ENCODE data around the gene KLHL29. TPM values are rescaled to one million over a fixed set of nuclear protein-coding genes. Genes with fewer than 3 reads are reported as not detected.

Gene KLHL29
- total RNA-seq, 5 donors from 2014 or later (not counting 1 experiment from before 2014, with no cell fraction given), result 1.8 to 6.6 (median 2.5) TPM

DNA sequence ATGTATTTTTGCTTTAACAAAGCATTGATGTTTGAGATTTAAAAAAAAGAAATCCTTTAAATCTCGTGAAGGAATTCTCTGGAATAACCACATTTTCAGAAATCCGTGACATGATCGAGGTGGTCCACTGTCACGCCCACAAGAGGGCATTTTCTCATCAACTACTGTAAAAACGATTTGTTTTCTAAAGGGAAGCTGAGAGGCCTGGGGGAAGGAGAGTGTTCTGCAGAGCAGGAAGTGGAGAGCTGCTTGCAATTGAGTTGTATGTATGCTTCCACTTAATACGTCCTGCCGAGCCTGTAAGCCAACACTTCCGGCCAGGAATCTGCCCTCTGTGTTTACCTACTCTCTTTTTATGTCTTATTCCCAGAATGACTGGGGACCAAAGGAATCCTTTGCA lies 19.4 kb downstream of the KLHL29 start:
- ChIA-PET POLR2A (interaction anchor here in 1 of 2 donors (0.6 kb wide), 1 partner anchor 57 kb away, joined by 4 read pairs; no protein-coding TSS in a partner anchor), CTCF (no interaction called here)
- Histone ChIP-seq H3K4me3 (ENCODE audit: control insufficient read depth in 1 of 2, extremely low read depth in 1 of 2, low read length in 1 of 2) (no peak overlapping the region), H3K27ac (ENCODE audit: low read length) (no peak overlapping the region), H3K36me3 (ENCODE audit: control insufficient read depth in 2 of 2, extremely low read depth in 1 of 2, insufficient read depth in 1 of 2, low read length in 1 of 2) (no peaks in the 10 kb centered on the region), H3K4me1 (ENCODE audit: control insufficient read depth in 1 of 2, extremely low read depth in 1 of 2, insufficient read depth in 2 of 2, low read length in 2 of 2) (peaks cover 3 to 5% of the 10 kb centered on the region in 2 experiments), H3K27me3 (replicated peaks in 1 of 2; ENCODE audit: control insufficient read depth in 2 of 2, extremely low read depth in 1 of 2, insufficient read depth in 2 of 2, low read length in 1 of 2) (peaks cover 0 to 3% of the 10 kb centered on the region in 2 experiments), H3K9me3 (no peaks in the 10 kb centered on the region)
- H3K27me3 Mint-ChIP-seq, result peaks cover 2 to 4% of the 10 kb centered on the region in 2 donors
- no peaks in the 10 kb centered on the region for H3K36me3 Mint-ChIP-seq
- DNase-seq, result peak in 2 of 35 experiments; percentile 17 to 32
- no peak overlapping the region for H3K27ac Mint-ChIP-seq
- no CpG with 5 or more reads among the region's 8 CpGs for WGBS (ENCODE audit: insufficient coverage)
- H3K4me1 Mint-ChIP-seq, result peaks cover 12 to 15% (median 14%) of the 10 kb centered on the region in 3 donors
- H3K4me3 Mint-ChIP-seq, result peak overlapping the region in 1 of 3 donors; percentile 42
- peak; percentile 45 to 79 (median 66) for ATAC-seq (replicated peaks in 1 of 4)
- no peaks in the 10 kb centered on the region for H3K9me3 Mint-ChIP-seq

DNA sequence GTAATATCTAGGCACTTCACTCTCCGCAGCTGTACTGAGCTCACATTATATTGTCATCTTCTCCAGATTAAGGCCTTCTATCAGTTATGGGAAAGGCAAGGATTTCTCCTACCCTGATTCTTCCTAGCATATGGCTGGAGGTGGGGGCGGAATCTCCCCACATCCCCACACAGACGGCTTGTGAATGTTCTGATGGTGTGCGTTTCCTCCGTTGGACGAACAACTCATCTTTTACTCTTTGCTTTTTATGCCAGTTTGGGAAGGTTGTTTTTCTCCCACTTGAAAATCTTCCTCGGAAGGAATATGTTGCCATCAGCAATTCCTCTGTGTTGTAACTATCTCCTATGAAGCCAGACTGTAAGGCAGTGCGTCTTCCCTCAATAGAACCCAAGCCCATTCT lies 24.3 kb downstream of the KLHL29 start:
- Mint-ChIP-seq H3K4me3 (no peak overlapping the region), H3K27me3 (peaks cover 4 to 6% of the 10 kb centered on the region in 2 donors), H3K4me1 (peaks cover 0 to 6% (median 5%) of the 10 kb centered on the region in 3 donors), H3K27ac (no peak overlapping the region), H3K36me3 (no peaks in the 10 kb centered on the region), H3K9me3 (no peaks in the 10 kb centered on the region)
- no peaks in the 10 kb centered on the region for H3K36me3 ChIP-seq (ENCODE audit: control insufficient read depth in 2 of 2, extremely low read depth in 1 of 2, insufficient read depth in 1 of 2, low read length in 1 of 2)
- DNase-seq, result no peak
- no peak for ATAC-seq (replicated peaks in 1 of 4)
- CTCF ChIA-PET, result no interaction called here
- no peak overlapping the region for H3K4me3 ChIP-seq (ENCODE audit: control insufficient read depth in 1 of 2, extremely low read depth in 1 of 2, low read length in 1 of 2)
- peaks cover 0 to 2% of the 10 kb centered on the region in 2 experiments for H3K27me3 ChIP-seq (replicated peaks in 1 of 2; ENCODE audit: control insufficient read depth in 2 of 2, extremely low read depth in 1 of 2, insufficient read depth in 2 of 2, low read length in 1 of 2)
- no peaks in the 10 kb centered on the region for H3K9me3 ChIP-seq
- POLR2A ChIA-PET, result no interaction called here
- no peak overlapping the region for H3K27ac ChIP-seq (ENCODE audit: low read length)
- WGBS (ENCODE audit: insufficient coverage), result 90% methylated on average over 1 of the region's 8 CpGs
- H3K4me1 ChIP-seq (ENCODE audit: control insufficient read depth in 1 of 2, extremely low read depth in 1 of 2, insufficient read depth in 2 of 2, low read length in 2 of 2), result peaks cover 3% of the 10 kb centered on the region in 2 experiments

DNA sequence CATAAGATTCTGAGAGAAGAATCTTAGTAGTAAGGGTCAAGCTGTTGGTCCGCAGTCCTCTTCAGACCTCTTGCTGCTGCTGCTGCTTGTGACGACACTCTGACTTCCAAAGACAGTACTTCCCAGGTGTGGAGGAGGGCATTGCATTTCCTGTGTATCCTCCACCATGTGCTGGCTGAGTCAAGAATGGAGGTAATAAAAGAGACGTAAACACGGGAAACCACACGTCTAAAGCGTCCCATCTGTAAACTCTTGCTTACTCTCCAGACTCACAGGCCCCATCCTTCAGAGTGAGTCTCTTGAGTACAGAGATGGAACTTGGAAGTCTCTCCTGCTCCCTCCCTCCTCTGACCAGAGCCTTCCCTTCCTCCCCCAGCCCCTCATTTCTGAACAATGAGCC lies 25.6 kb downstream of the KLHL29 start:
- Histone ChIP-seq H3K4me1 (ENCODE audit: control insufficient read depth in 1 of 2, extremely low read depth in 1 of 2, insufficient read depth in 2 of 2, low read length in 2 of 2) (no peaks in the 10 kb centered on the region), H3K4me3 (ENCODE audit: control insufficient read depth in 1 of 2, extremely low read depth in 1 of 2, low read length in 1 of 2) (no peak overlapping the region), H3K27ac (ENCODE audit: low read length) (no peak overlapping the region), H3K9me3 (no peaks in the 10 kb centered on the region), H3K36me3 (ENCODE audit: control insufficient read depth in 2 of 2, extremely low read depth in 1 of 2, insufficient read depth in 1 of 2, low read length in 1 of 2) (no peaks in the 10 kb centered on the region), H3K27me3 (replicated peaks in 1 of 2; ENCODE audit: control insufficient read depth in 2 of 2, extremely low read depth in 1 of 2, insufficient read depth in 2 of 2, low read length in 1 of 2) (peaks cover 0 to 2% of the 10 kb centered on the region in 2 experiments)
- no peaks in the 10 kb centered on the region for H3K9me3 Mint-ChIP-seq
- H3K4me3 Mint-ChIP-seq, result no peak overlapping the region
- H3K27ac Mint-ChIP-seq, result no peak overlapping the region
- H3K36me3 Mint-ChIP-seq, result no peaks in the 10 kb centered on the region
- DNase-seq, result no peak
- no peaks in the 10 kb centered on the region for H3K4me1 Mint-ChIP-seq
- no peak for ATAC-seq (replicated peaks in 1 of 4)
- peaks cover 4 to 6% of the 10 kb centered on the region in 2 donors for H3K27me3 Mint-ChIP-seq
- WGBS (ENCODE audit: insufficient coverage), result 93% methylated on average over 3 of the region's 6 CpGs
- ChIA-PET CTCF (no interaction called here), POLR2A (no interaction called here)

DNA sequence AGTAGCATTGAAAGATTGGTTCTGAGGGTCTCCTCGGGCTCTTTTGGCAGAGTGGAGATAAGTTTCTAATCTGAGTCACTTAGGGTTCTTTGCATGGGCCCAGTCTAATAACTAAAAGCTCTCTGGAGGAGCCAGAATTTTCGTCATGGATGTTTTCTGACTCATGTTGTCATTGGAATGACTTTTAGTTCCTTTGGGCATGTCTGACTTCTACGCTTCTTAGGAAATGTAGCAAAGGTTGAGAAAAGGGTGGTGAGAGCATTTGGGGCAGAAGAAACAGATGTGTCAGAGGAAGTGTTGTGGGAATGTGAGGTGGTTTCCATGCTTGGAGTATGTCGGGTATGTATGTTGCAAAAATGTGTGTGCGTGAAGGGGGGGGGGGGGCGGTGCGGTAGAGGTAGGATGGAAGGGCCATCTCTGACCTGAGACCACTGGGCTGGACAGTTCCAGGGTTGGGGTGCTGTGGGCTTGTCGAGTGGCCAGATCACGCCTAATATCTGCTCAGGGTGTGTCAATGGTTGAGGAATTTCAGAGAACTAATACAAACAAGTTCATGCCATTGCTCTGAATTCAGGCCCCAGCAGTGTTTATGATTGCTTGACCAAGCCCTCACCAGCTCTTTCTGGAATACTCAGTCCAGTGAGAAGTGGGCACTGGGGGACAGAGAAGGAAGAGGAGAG lies 26.9 kb downstream of the KLHL29 start:
- no peak overlapping the region for H3K27ac ChIP-seq (ENCODE audit: low read length)
- ChIA-PET POLR2A (no interaction called here), CTCF (no interaction called here)
- H3K9me3 ChIP-seq, result no peaks in the 10 kb centered on the region
- no peaks in the 10 kb centered on the region for H3K4me1 ChIP-seq (ENCODE audit: control insufficient read depth in 1 of 2, extremely low read depth in 1 of 2, insufficient read depth in 2 of 2, low read length in 2 of 2)
- Mint-ChIP-seq H3K4me1 (no peaks in the 10 kb centered on the region), H3K36me3 (no peaks in the 10 kb centered on the region), H3K27ac (no peak overlapping the region), H3K27me3 (peaks cover 4 to 6% of the 10 kb centered on the region in 2 donors), H3K9me3 (no peaks in the 10 kb centered on the region), H3K4me3 (no peak overlapping the region)
- peaks cover 0 to 6% of the 10 kb centered on the region in 2 experiments for H3K27me3 ChIP-seq (replicated peaks in 1 of 2; ENCODE audit: control insufficient read depth in 2 of 2, extremely low read depth in 1 of 2, insufficient read depth in 2 of 2, low read length in 1 of 2)
- H3K4me3 ChIP-seq (ENCODE audit: control insufficient read depth in 1 of 2, extremely low read depth in 1 of 2, low read length in 1 of 2), result no peak overlapping the region
- 88% methylated on average over 9 of the region's 9 CpGs for WGBS (ENCODE audit: insufficient coverage)
- ATAC-seq (replicated peaks in 1 of 4) (no peak), DNase-seq (no peak)
- no peaks in the 10 kb centered on the region for H3K36me3 ChIP-seq (ENCODE audit: control insufficient read depth in 2 of 2, extremely low read depth in 1 of 2, insufficient read depth in 1 of 2, low read length in 1 of 2)

DNA sequence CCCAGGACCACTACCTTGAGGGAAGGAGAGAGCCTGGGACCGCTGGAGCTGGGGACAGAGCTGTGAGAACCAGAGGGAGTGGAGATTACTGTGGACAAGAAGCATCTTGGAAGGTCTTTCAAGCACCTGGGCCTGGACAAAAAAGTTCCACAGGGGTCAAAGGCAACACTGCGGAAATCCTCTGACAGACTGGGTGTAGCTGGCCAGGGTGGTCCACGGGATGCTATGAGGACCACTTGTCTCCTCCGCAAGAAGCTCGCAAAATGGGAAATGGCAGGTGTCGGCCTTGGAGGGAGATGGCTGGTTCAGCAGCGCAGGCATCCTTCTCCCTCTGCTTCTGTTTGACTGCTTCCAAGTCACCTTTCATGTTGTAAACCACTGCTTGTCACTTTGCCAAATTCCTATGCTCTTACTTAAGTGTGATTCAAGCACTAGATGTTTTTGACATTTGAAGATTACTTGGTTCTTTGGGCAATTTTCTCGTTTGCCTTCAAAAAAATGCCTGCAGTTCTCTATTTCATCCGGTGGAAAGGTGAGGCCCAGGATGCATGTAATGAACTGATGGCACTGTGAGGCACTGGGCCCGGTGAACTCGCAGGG lies 27.7 kb downstream of the KLHL29 start:
- CTCF ChIA-PET, result no interaction called here
- H3K36me3 Mint-ChIP-seq, result no peaks in the 10 kb centered on the region
- H3K27ac Mint-ChIP-seq, result no peak overlapping the region
- peaks cover 0 to 6% of the 10 kb centered on the region in 2 experiments for H3K27me3 ChIP-seq (replicated peaks in 1 of 2; ENCODE audit: control insufficient read depth in 2 of 2, extremely low read depth in 1 of 2, insufficient read depth in 2 of 2, low read length in 1 of 2)
- DNase-seq (no peak), ATAC-seq (replicated peaks in 1 of 4) (no peak)
- POLR2A ChIA-PET, result no interaction called here
- H3K27ac ChIP-seq (ENCODE audit: low read length), result no peak overlapping the region
- no peak overlapping the region for H3K4me3 Mint-ChIP-seq
- H3K36me3 ChIP-seq (ENCODE audit: control insufficient read depth in 2 of 2, extremely low read depth in 1 of 2, insufficient read depth in 1 of 2, low read length in 1 of 2), result no peaks in the 10 kb centered on the region
- H3K4me3 ChIP-seq (ENCODE audit: control insufficient read depth in 1 of 2, extremely low read depth in 1 of 2, low read length in 1 of 2), result no peak overlapping the region
- H3K4me1 Mint-ChIP-seq, result no peaks in the 10 kb centered on the region
- H3K27me3 Mint-ChIP-seq, result peaks cover 4 to 6% of the 10 kb centered on the region in 2 donors
- WGBS (ENCODE audit: insufficient coverage), result 80% methylated on average over 8 of the region's 11 CpGs
- H3K9me3 Mint-ChIP-seq, result no peaks in the 10 kb centered on the region
- H3K9me3 ChIP-seq, result no peaks in the 10 kb centered on the region
- H3K4me1 ChIP-seq (ENCODE audit: control insufficient read depth in 1 of 2, extremely low read depth in 1 of 2, insufficient read depth in 2 of 2, low read length in 2 of 2), result no peaks in the 10 kb centered on the region

DNA sequence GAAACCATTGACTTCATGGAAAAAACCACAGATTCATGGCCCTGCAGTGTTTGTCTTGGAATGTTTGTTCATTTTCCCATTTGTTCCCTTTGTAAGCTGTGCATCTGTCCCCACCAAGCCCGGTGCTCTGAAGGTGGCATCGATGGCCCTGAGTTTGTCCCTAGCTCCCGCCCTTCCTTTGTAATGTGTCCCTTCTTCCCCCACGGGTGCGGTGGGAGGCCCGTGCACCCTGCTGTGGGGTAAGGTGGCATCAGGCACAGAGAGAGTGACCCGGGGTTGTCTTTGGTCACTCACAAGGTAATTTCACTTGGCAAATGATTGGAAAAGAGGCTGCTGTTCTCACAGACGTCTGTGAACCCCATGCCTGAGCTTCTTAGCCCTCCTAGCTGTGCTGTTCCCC lies 28.7 kb downstream of the KLHL29 start:
- no peaks in the 10 kb centered on the region for H3K36me3 Mint-ChIP-seq
- no peak overlapping the region for H3K4me3 Mint-ChIP-seq
- H3K9me3 Mint-ChIP-seq, result no peaks in the 10 kb centered on the region
- peaks cover 0 to 6% of the 10 kb centered on the region in 2 donors for H3K27me3 Mint-ChIP-seq
- 79% methylated on average over 5 of the region's 8 CpGs for WGBS (ENCODE audit: insufficient coverage)
- Histone ChIP-seq H3K4me1 (ENCODE audit: control insufficient read depth in 1 of 2, extremely low read depth in 1 of 2, insufficient read depth in 2 of 2, low read length in 2 of 2) (no peaks in the 10 kb centered on the region), H3K36me3 (ENCODE audit: control insufficient read depth in 2 of 2, extremely low read depth in 1 of 2, insufficient read depth in 1 of 2, low read length in 1 of 2) (no peaks in the 10 kb centered on the region), H3K9me3 (no peaks in the 10 kb centered on the region), H3K27ac (ENCODE audit: low read length) (no peak overlapping the region), H3K27me3 (replicated peaks in 1 of 2; ENCODE audit: control insufficient read depth in 2 of 2, extremely low read depth in 1 of 2, insufficient read depth in 2 of 2, low read length in 1 of 2) (peaks cover 0 to 6% of the 10 kb centered on the region in 2 experiments), H3K4me3 (ENCODE audit: control insufficient read depth in 1 of 2, extremely low read depth in 1 of 2, low read length in 1 of 2) (no peak overlapping the region)
- ATAC-seq (replicated peaks in 1 of 4), result no peak
- ChIA-PET CTCF (no interaction called here), POLR2A (no interaction called here)
- no peak for DNase-seq
- H3K27ac Mint-ChIP-seq, result no peak overlapping the region
- H3K4me1 Mint-ChIP-seq, result no peaks in the 10 kb centered on the region
